Measurements from ENCODE around the gene PTPN4. TPM values are rescaled to one million over a fixed set of nuclear protein-coding genes. Genes with fewer than 3 reads are reported as not detected.

Gene PTPN4
- total and polyA plus RNA-seq, 10 of the 15 experiments (the other 5 are each of a cell fraction or from before 2014, with no cell fraction given) = 5.0 to 29.7 (median 23.7) TPM

GRCh38 chr2:119730671-119731177, 29.0 kb upstream of the PTPN4 start:
- no peak for FAIRE-seq
- intact Hi-C loops (cut with micrococcal nuclease; ENCODE audit: unreplicated experiment) = no loop called here

More at GRCh38 chr2:119730671-119731177, 29.0 kb upstream of the PTPN4 start:
- TF ChIP-seq ZNF384 (IDR thresholded peaks at IDR 0.05; ENCODE audit: borderline replicate concordance, low read depth, low read length) (no peak), STAT3 (IDR thresholded peaks at IDR 0.05; ENCODE audit: low read depth, low read length) (no peak), YBX1 (IDR thresholded peaks at IDR 0.05) (no peak), JUND (IDR thresholded peaks at IDR 0.05; ENCODE audit: low read depth, low read length) (no peak), CEBPB (IDR thresholded peaks at IDR 0.05; ENCODE audit: borderline replicate concordance in 1 of 2, low read depth in 2 of 2, low read length in 2 of 2) (no peak), RFX5 (IDR thresholded peaks at IDR 0.05; ENCODE audit: low read depth, low read length) (no peak), NFXL1 (IDR thresholded peaks at IDR 0.05; ENCODE audit: borderline replicate concordance) (no peak), SIN3A (IDR thresholded peaks at IDR 0.05; ENCODE audit: low read depth, low read length) (no peak), SRF (IDR thresholded peaks at IDR 0.05; ENCODE audit: low read depth in 2 of 2, low read length in 2 of 2) (no peak), E2F8 (IDR thresholded peaks at IDR 0.05; ENCODE audit: low read depth, partially characterized antibody) (no peak), MTA2 (IDR thresholded peaks at IDR 0.05; ENCODE audit: low read depth) (no peak), USF2 (IDR thresholded peaks at IDR 0.05; ENCODE audit: borderline replicate concordance, low read depth, low read length) (no peak), GABPA (IDR thresholded peaks at IDR 0.05; ENCODE audit: low read depth) (no peak), SPI1 (IDR thresholded peaks at IDR 0.05; ENCODE audit: borderline replicate concordance, insufficient read depth, low read depth, low read length) (no peak), TAF1 (IDR thresholded peaks at IDR 0.05; ENCODE audit: borderline replicate concordance, low read depth, low read length) (no peak), ZNF687 (IDR thresholded peaks at IDR 0.05) (no peak), BMI1 (IDR thresholded peaks at IDR 0.05; ENCODE audit: borderline replicate concordance) (no peak), EGR1 (IDR thresholded peaks at IDR 0.05; ENCODE audit: borderline replicate concordance in 1 of 2, low read depth in 2 of 2, low read length in 2 of 2) (no peak)
- in situ Hi-C loops (cut with MboI) = no loop called here
- Histone ChIP-seq H3K4me2 (ENCODE audit: control insufficient read depth, insufficient read depth) (no peak overlapping the region), H3K27ac (ENCODE audit: control insufficient read depth, insufficient read depth) (no peak overlapping the region), H3K36me3 (ENCODE audit: control insufficient read depth in 2 of 2, insufficient read depth in 2 of 2, low read length in 1 of 2) (no peaks in the 10 kb centered on the region), H3K9me3 (replicated peaks; ENCODE audit: control insufficient read depth, insufficient read depth, low read length) (no peaks in the 10 kb centered on the region), H4K20me1 (ENCODE audit: control insufficient read depth, insufficient read depth) (no peaks in the 10 kb centered on the region), H2AFZ (ENCODE audit: control insufficient read depth, low read depth, low read length) (no peak overlapping the region), H3K9ac (ENCODE audit: control insufficient read depth, insufficient read depth, low read length) (no peak overlapping the region), H3K4me3 (no peak overlapping the region), H3K27me3 (replicated peaks in 1 of 2; ENCODE audit: control insufficient read depth in 2 of 2, insufficient read depth in 2 of 2, low read length in 1 of 2) (no peaks in the 10 kb centered on the region; a peak in 2 of 4 replicates), H3K4me1 (ENCODE audit: control insufficient read depth, insufficient read depth, low read length) (no peaks in the 10 kb centered on the region), H3K79me2 (ENCODE audit: control insufficient read depth, insufficient read depth, low read length) (no peaks in the 10 kb centered on the region)
- ChIA-PET SMC1A (ENCODE audit: uncharacterized antibody, unreplicated experiment) (no interaction called here), POLR2A (no interaction called here), CTCF (no interaction called here), RAD21 (ENCODE audit: unreplicated experiment) (no interaction called here)
- no TSS peak for BruUV-seq (replicated peaks)
- 28% methylated on average over 8 of the region's 8 CpGs for WGBS (ENCODE audit: insufficient coverage, insufficient replicate concordance, low lambda C conversion rate, missing lambda C conversion rate)
- ATAC-seq (no peak), DNase-seq (ENCODE audit: low read depth, low spot score) (no peak)

Measured in GM12878 (cell line).